B cell (primary cell): ENCODE measurements around the gene IER5L. TPM values are rescaled to one million over a fixed set of nuclear protein-coding genes. Genes with fewer than 3 reads are reported as not detected.

ENCODE experiments used
- ATAC-seq: fragments of 200-7000 bp; cut with Tn5 transposase; one replicate; pipeline ENCODE4 v1.10.0; 2021; ENCODE audit warnings: low read depth, mild to moderate bottlenecking, moderate number of reproducible peaks, moderate library complexity
- CTCF ChIA-PET: fragments of 350-600 bp; sonication (Branson Sonifier 250); formaldehyde crosslinking; loops from one replicate; lab custom pipeline; 2021; ENCODE audit warnings: antibody characterized with exemption, inconsistent platforms; lab: Charles Lee
- POLR2A ChIA-PET: fragments of 350-600 bp; sonication (Branson Sonifier 250); formaldehyde crosslinking; loops from one replicate; lab custom pipeline; 2021; ENCODE audit warnings: antibody characterized with exemption; lab: Charles Lee
- DNase-seq: peaks from one replicate; pipeline ENCODE4 v3.0.0; 2013
- H2AFZ ChIP-seq: 2 replicates; pipeline ENCODE4 v1.6.1; 2012; ENCODE audit warnings: mild to moderate bottlenecking, low read depth, low read length; ENCODE audit not compliant: insufficient read depth, poor library complexity, severe bottlenecking
- H3K27ac ChIP-seq, 2 donors: 1 replicate in 1 of 2; 2 replicates in 1 of 2; pipeline ENCODE4 v1.5.1; 2012 to 2013; ENCODE audit warnings: low read length in 2 of 2, mild to moderate bottlenecking in 2 of 2, moderate library complexity in 1 of 2
- H3K27me3 ChIP-seq, 4 experiments: fragments of 200-600 bp in 1 of 4; sonication (generic) in 1 of 4; replicated peaks in 1 of 4; 1 replicate in 2 of 4; 2 replicates in 2 of 4; pipeline versions ENCODE4 v1.6.1 to v1.7.0; 2013 to 2016; ENCODE audit warnings: low read length in 3 of 4, mild to moderate bottlenecking in 2 of 4, mixed read lengths in 1 of 4, moderate library complexity in 1 of 4; ENCODE audit not compliant: insufficient read depth in 4 of 4, control insufficient read depth in 3 of 4; ENCODE audit errors: control extremely low read depth in 1 of 4
- H3K36me3 ChIP-seq, 2 experiments: replicated peaks in 1 of 2; 1 replicate in 1 of 2; 2 replicates in 1 of 2; pipeline versions ENCODE4 v1.6.1 to v1.7.1; 2013; ENCODE audit warnings: low read length in 1 of 2; ENCODE audit not compliant: insufficient read depth in 2 of 2, control insufficient read depth in 1 of 2; ENCODE audit errors: control extremely low read depth in 1 of 2, extremely low read depth in 1 of 2
- H3K4me1 ChIP-seq, 2 donors: fragments of 200-600 bp in 1 of 2; sonication (generic) in 1 of 2; 1 replicate in 1 of 2; 2 replicates in 1 of 2; pipeline versions ENCODE4 v1.5.1 to v1.6.1; 2013 to 2017; ENCODE audit warnings: low read length in 2 of 2; ENCODE audit not compliant: control insufficient read depth in 2 of 2, insufficient read depth in 2 of 2
- H3K4me2 ChIP-seq: replicated peaks from 2 replicates; pipeline ENCODE3; 2012; ENCODE audit warnings: mild to moderate bottlenecking, low read depth, low read length; ENCODE audit not compliant: poor library complexity, severe bottlenecking
- H3K4me3 ChIP-seq, 5 experiments: fragments of 200-600 bp in 1 of 5; sonication (generic) in 1 of 5; 1 replicate in 3 of 5; 2 replicates in 2 of 5; pipeline versions ENCODE4 v1.5.1 to v1.7.0; 2011 to 2016; ENCODE audit warnings: low read length in 4 of 5, mild to moderate bottlenecking in 4 of 5, low read depth in 2 of 5, control low read depth in 1 of 5, moderate library complexity in 1 of 5; ENCODE audit not compliant: insufficient read depth in 1 of 5; ENCODE audit errors: control extremely low read depth in 1 of 5, extremely low read depth in 1 of 5
- H3K79me2 ChIP-seq: fragments of 200-600 bp; sonication (generic); one replicate; pipeline ENCODE4 v1.6.0; 2016; ENCODE audit warnings: low read length; ENCODE audit not compliant: control insufficient read depth, insufficient read depth
- H3K9ac ChIP-seq: fragments of 200-600 bp; sonication (generic); 2 replicates; pipeline ENCODE4 v1.6.1; 2017; ENCODE audit warnings: mild to moderate bottlenecking, low read length, moderate library complexity
- H3K9me3 ChIP-seq, 3 donors: one replicate each; pipeline versions ENCODE4 v1.6.1 to v1.7.1; 2013; ENCODE audit warnings: low read length in 2 of 3; ENCODE audit not compliant: control insufficient read depth in 2 of 3, insufficient read depth in 1 of 3; ENCODE audit errors: control extremely low read depth in 1 of 3
- H4K20me1 ChIP-seq: 2 replicates; pipeline ENCODE4 v1.6.0; 2012; ENCODE audit warnings: mild to moderate bottlenecking, low read length; ENCODE audit not compliant: insufficient read depth, control insufficient read depth, poor library complexity, severe bottlenecking
- H3K27ac Mint-ChIP-seq: one replicate; pipeline ENCODE4 v1.8.0; 2021; ENCODE audit warnings: mixed read lengths
- H3K27me3 Mint-ChIP-seq: one replicate; pipeline ENCODE4 v1.8.0; 2021; ENCODE audit warnings: mixed read lengths
- H3K4me1 Mint-ChIP-seq: one replicate; pipeline ENCODE4 v1.8.0; 2021; ENCODE audit warnings: mixed read lengths
- H3K4me3 Mint-ChIP-seq: one replicate; pipeline ENCODE4 v1.8.0; 2021; ENCODE audit warnings: mixed read lengths
- H3K9me3 Mint-ChIP-seq: one replicate; pipeline ENCODE4 v1.8.0; 2022; ENCODE audit warnings: mixed read lengths; ENCODE audit not compliant: insufficient read depth
- CTCF ChIP-seq: fragments of 200-600 bp; IDR thresholded peaks from one replicate; pipeline ENCODE4 v1.8.0; 2022; ENCODE audit warnings: antibody characterized with exemption, mild to moderate bottlenecking
- EZH2 ChIP-seq: IDR thresholded peaks from 2 replicates; pipeline ENCODE4 v1.6.1; 2012; ENCODE audit warnings: borderline replicate concordance, low read depth, mild to moderate bottlenecking, moderate library complexity, low read length; ENCODE audit not compliant: insufficient read depth, poor library complexity, severe bottlenecking
- WGBS: methylation state at CpG from one replicate; pipeline ENCODE4 v1.1.5; 2013; ENCODE audit warnings: missing lambda C conversion rate; ENCODE audit not compliant: insufficient coverage; 5-methylcytosine and 5-hydroxymethylcytosine counted together
- intact Hi-C: fragments of 100-400 bp; cut with micrococcal nuclease; formaldehyde crosslinking; loops from one replicate; pipeline ENCODE4 v1.10.0; 2022
- polyA plus RNA-seq: library from polyadenylated mRNA; depleted of rRNA; stranded (reverse); fragments of >200 nt; gene quantifications from 2 replicates; pipeline ENCODE4 v1.2.3, GENCODE V29; 2012
- total RNA-seq, 2 donors: library from RNA; stranded (reverse); fragments of 120-200 nt in 1 of 2; gene quantifications; 1 replicate in 1 of 2; 2 replicates in 1 of 2; pipeline versions ENCODE4 v1.2.3 to v1.2.4, GENCODE V29; 2013 to 2022

The IER5L gene
- total and polyA plus RNA-seq, 2 donors (not counting 1 experiment from before 2014, with no cell fraction given) = 1.5 to 12.9 TPM

- no peak overlapping the region for H3K27ac ChIP-seq
- no peak overlapping the region for H3K4me3 Mint-ChIP-seq
- no peak for DNase-seq
- H3K4me1 ChIP-seq = no peaks in the 10 kb centered on the region
- no peak overlapping the region for H3K4me2 ChIP-seq
- no peaks in the 10 kb centered on the region for H3K36me3 ChIP-seq
- CTCF ChIA-PET = interaction anchor here (0.5 kb wide), 1 partner anchor 1113 kb away, joined by 3 read pairs; no protein-coding TSS in a partner anchor
- intact Hi-C loops = no loop called here
- H3K9ac ChIP-seq = no peak overlapping the region
- no peak overlapping the region for H3K4me3 ChIP-seq
- H3K79me2 ChIP-seq = no peaks in the 10 kb centered on the region
- WGBS = 90% methylated on average over 2 of the region's 5 CpGs
- peaks cover 0 to 12% (median 0%) of the 10 kb centered on the region in 4 experiments for H3K27me3 ChIP-seq
- H3K4me1 Mint-ChIP-seq = peaks cover 2% of the 10 kb centered on the region
- no peaks in the 10 kb centered on the region for H3K9me3 Mint-ChIP-seq
- TF ChIP-seq EZH2 (no peak), CTCF (no peak)
- no peak for ATAC-seq
- POLR2A ChIA-PET = no interaction called here
- no peak overlapping the region for H2AFZ ChIP-seq
- peaks cover 12% of the 10 kb centered on the region for H3K27me3 Mint-ChIP-seq
- peaks cover 0 to 3% (median 0%) of the 10 kb centered on the region in 3 donors for H3K9me3 ChIP-seq
- H3K27ac Mint-ChIP-seq = no peak overlapping the region
- H4K20me1 ChIP-seq = no peaks in the 10 kb centered on the region
Measured at GRCh38 chr9:129213551-129213950, 35.5 kb upstream of the IER5L start.

GRCh38 chr9:129211686-129212085, 33.6 kb upstream of the IER5L start:
- TF ChIP-seq EZH2 (no peak), CTCF (no peak)
- Histone ChIP-seq H3K79me2 (no peaks in the 10 kb centered on the region), H3K36me3 (no peaks in the 10 kb centered on the region), H3K4me2 (no peak overlapping the region), H2AFZ (no peak overlapping the region), H3K27me3 (peaks cover 0 to 5% (median 0%) of the 10 kb centered on the region in 4 experiments), H3K9me3 (peaks cover 0 to 3% (median 0%) of the 10 kb centered on the region in 3 donors), H4K20me1 (no peaks in the 10 kb centered on the region), H3K4me1 (no peaks in the 10 kb centered on the region), H3K27ac (no peak overlapping the region), H3K9ac (no peak overlapping the region), H3K4me3 (no peak overlapping the region)
- ATAC-seq (no peak), DNase-seq (no peak)
- ChIA-PET CTCF (no interaction called here), POLR2A (no interaction called here)
- Mint-ChIP-seq H3K4me3 (no peak overlapping the region), H3K9me3 (no peaks in the 10 kb centered on the region), H3K27ac (no peak overlapping the region), H3K4me1 (peaks cover 2% of the 10 kb centered on the region), H3K27me3 (peaks cover 9% of the 10 kb centered on the region)
- 100% methylated on average over 6 of the region's 7 CpGs for WGBS
- intact Hi-C loops = no loop called here
